Kidney (tissue), 14 donors: ENCODE measurements around the gene CD300E. TPM values are rescaled to one million over a fixed set of nuclear protein-coding genes. Genes with fewer than 3 reads are reported as not detected.

Experiments
- DNase-seq, 5 donors: peaks; one replicate each; pipeline ENCODE4 v3.0.0-alpha.2; 2013 to 2020
- FAIRE-seq: peaks from 2 replicates; lab custom pipeline; 2012; peaks lifted over from hg19 to GRCh38; lab: Jason Lieb, UNC
- H3K27ac ChIP-seq, 2 donors: one replicate each; pipeline ENCODE4 v1.7.0; 2013; ENCODE audit warnings: low read depth in 2 of 2, low read length in 2 of 2, inconsistent platforms in 1 of 2
- H3K27me3 ChIP-seq: one replicate; pipeline ENCODE4 v1.7.1; 2013; ENCODE audit warnings: low read length, inconsistent platforms; ENCODE audit not compliant: control insufficient read depth, insufficient read depth
- H3K36me3 ChIP-seq, 3 donors: one replicate each; pipeline versions ENCODE4 v1.7.0 to v1.7.1; 2013; ENCODE audit warnings: low read length in 3 of 3, control low read depth in 1 of 3, inconsistent platforms in 1 of 3; ENCODE audit not compliant: insufficient read depth in 3 of 3, control insufficient read depth in 2 of 3
- H3K4me1 ChIP-seq, 3 donors: one replicate each; pipeline versions ENCODE4 v1.7.0 to v1.7.1; 2013; ENCODE audit warnings: low read length in 3 of 3, inconsistent platforms in 1 of 3, low read depth in 1 of 3; ENCODE audit not compliant: control insufficient read depth in 2 of 3, insufficient read depth in 2 of 3
- H3K4me3 ChIP-seq, 3 donors: one replicate each; pipeline versions ENCODE4 v1.7.0 to v1.8.1; 2013; ENCODE audit warnings: low read length in 3 of 3, control low read depth in 1 of 3, inconsistent platforms in 1 of 3
- H3K9ac ChIP-seq, 3 donors: one replicate each; pipeline versions ENCODE4 v1.7.0 to v1.7.1; 2013; ENCODE audit warnings: low read length in 3 of 3, control low read depth in 1 of 3, inconsistent platforms in 1 of 3
- H3K9me3 ChIP-seq, 3 donors: one replicate each; pipeline versions ENCODE4 v1.7.0 to v1.7.1; 2013; ENCODE audit warnings: low read length in 3 of 3, control low read depth in 1 of 3, inconsistent platforms in 1 of 3; ENCODE audit not compliant: control insufficient read depth in 2 of 3, insufficient read depth in 1 of 3
- intact Hi-C: fragments of 100-400 bp; cut with DNase I; formaldehyde crosslinking; loops from one replicate; pipeline ENCODE4 v1.11.1; 2022
- polyA plus RNA-seq: library from polyadenylated mRNA; stranded (reverse); fragments of 350-450 nt; fragmentation: Illumina TruSeq; extraction: RNeasy Lipid Tissue Mini Kit (QIAGEN cat#74804); gene quantifications from one replicate; pipeline ENCODE4 v1.2.3, GENCODE V29; 2014; ENCODE audit warnings: low read depth, low replicate concordance; ENCODE audit not compliant: insufficient read depth
- total RNA-seq: library from RNA; stranded (reverse); fragmentation: NEBNext Ultra II Directional; extraction: Animal tissue kit (Norgen Biotek cat#: 25700); gene quantifications from one replicate; pipeline ENCODE4 v1.2.1, GENCODE V29; 2021
- TF ChIP-seq, protein P1 (sequence below): IDR thresholded peaks from 3 replicates; pipeline ENCODE4 v1.5.1; 2012; ENCODE audit warnings: mild to moderate bottlenecking, moderate library complexity, borderline replicate concordance; ENCODE audit not compliant: insufficient read depth; ENCODE audit errors: extremely low read depth
- donor health status: control.
- donor health status: control.
- donor health status: control.
- donor health status: control.
- donor health status: control.
- donor health status: DM: yes; HTN: yes; CAD: no.
- donor health status: Normal renal cell carcinoma (clear cell type).

The CD300E gene
- total and polyA plus RNA-seq, 2 donors from 2014 or later: 0.39 to 2.5 TPM

DNA sequence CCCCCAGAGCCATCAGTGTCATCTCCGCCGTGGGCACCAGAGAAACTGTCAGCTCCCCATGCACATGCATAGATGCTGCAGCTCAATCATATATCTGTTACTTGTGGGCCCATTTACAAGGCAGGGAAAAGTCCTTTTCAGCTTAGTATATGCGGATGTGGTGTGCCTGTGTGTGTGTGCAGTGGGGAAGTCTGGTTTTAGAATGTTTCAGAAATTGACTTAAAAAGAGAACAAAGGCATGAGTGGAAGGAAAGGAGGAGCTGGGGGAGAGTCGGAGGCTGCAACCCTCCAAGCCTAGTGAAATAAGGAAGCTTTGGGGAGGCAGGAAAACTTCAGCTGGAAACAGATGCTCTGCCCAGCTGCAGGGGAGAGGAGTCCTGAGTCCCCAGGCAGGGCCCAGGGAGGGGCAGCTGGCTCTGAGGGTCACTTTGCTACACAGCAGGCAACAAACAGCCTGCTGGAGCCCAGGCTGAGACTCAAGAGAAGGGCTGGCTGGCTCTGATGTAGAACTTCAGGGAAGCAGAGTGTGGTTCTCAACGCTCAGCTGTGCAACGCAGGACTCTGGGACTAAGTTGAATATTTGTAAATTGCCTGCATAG is 20.4 kb downstream of the CD300E start:
- no peak overlapping the region for H3K4me3 ChIP-seq
- no peaks in the 10 kb centered on the region for H3K4me1 ChIP-seq
- no peaks in the 10 kb centered on the region for H3K9me3 ChIP-seq
- no peak for FAIRE-seq
- no peak overlapping the region for H3K27ac ChIP-seq
- TF ChIP-seq, protein P1, sequence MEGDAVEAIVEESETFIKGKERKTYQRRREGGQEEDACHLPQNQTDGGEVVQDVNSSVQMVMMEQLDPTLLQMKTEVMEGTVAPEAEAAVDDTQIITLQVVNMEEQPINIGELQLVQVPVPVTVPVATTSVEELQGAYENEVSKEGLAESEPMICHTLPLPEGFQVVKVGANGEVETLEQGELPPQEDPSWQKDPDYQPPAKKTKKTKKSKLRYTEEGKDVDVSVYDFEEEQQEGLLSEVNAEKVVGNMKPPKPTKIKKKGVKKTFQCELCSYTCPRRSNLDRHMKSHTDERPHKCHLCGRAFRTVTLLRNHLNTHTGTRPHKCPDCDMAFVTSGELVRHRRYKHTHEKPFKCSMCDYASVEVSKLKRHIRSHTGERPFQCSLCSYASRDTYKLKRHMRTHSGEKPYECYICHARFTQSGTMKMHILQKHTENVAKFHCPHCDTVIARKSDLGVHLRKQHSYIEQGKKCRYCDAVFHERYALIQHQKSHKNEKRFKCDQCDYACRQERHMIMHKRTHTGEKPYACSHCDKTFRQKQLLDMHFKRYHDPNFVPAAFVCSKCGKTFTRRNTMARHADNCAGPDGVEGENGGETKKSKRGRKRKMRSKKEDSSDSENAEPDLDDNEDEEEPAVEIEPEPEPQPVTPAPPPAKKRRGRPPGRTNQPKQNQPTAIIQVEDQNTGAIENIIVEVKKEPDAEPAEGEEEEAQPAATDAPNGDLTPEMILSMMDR: no peak
- H3K9ac ChIP-seq: no peak overlapping the region
- H3K36me3 ChIP-seq: no peaks in the 10 kb centered on the region
- intact Hi-C loops: no loop called here
- H3K27me3 ChIP-seq: no peaks in the 10 kb centered on the region
- peak in 1 of 5 donors; percentile 20 for DNase-seq

DNA sequence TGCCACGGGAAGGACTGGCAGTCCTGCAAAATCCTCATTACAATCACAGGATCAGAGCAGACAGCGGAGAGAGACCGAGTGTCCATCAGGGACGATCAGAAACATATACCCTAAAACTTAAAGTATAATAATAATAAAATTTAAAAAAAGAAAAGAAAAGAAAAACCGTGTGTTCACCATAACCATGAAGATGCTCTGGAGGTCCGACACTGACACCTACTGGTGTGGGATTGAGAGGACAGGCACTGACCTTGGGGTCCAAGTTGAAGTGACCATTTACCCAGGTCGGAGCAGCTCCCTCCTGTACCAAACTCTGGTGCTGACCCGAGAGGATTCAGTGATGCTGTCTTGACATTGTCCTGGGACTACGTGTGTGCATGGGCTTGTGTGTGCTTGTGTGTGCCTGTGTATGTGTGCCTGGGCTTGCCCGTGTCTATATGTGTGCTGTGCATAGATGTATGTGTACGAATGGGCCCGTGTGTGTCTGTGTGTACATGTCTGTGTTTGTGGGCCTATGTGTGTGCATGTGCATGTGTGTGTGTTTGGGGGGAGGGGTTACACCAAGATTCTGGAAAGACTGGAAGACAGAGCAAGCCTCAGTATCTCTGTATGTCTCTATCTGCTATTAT is 21.5 kb downstream of the CD300E start:
- FAIRE-seq: no peak

DNA sequence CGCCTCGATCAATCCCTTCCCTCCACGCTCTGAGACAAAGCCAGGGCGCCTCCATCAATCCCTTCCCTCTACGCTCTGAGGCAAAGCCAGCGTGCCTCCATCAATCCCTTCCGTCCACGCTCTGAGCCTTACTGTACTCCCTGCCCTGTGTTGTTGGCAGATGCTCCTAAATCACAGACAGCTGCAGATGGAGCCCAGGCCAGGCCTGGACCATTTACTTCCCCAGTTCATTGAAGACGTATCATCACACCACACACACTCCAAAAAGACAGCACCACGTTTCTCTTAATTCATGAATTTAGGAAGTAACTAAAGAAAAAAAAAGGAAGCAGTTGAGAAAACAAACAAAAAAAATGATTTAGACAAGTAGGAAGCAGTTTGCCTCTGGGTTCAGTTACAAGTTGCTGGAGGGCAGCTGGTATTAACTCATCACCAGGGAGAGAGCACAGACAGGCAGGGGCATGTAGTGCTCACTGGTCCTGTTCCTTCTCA is 24.0 kb downstream of the CD300E start:
- Histone ChIP-seq H3K9me3 (no peaks in the 10 kb centered on the region), H3K27ac (no peak overlapping the region), H3K9ac (no peak overlapping the region), H3K27me3 (no peaks in the 10 kb centered on the region), H3K36me3 (no peaks in the 10 kb centered on the region), H3K4me1 (no peaks in the 10 kb centered on the region), H3K4me3 (no peak overlapping the region)
- TF ChIP-seq, protein P1: no peak
- FAIRE-seq (no peak), DNase-seq (peak in 1 of 5 donors; percentile 16)
- intact Hi-C loops: no loop called here

More for the DNA sequence above, 21.5 kb downstream of the CD300E start:
- no peaks in the 10 kb centered on the region for H3K9me3 ChIP-seq
- TF ChIP-seq, protein P1: peak; percentile 50
- H3K27me3 ChIP-seq: no peaks in the 10 kb centered on the region
- H3K4me3 ChIP-seq: no peak overlapping the region
- no peak overlapping the region for H3K9ac ChIP-seq
- no peaks in the 10 kb centered on the region for H3K4me1 ChIP-seq
- no peak overlapping the region for H3K27ac ChIP-seq
- no peaks in the 10 kb centered on the region for H3K36me3 ChIP-seq
- DNase-seq: peak in 2 of 5 donors; percentile 24 to 47
- intact Hi-C loops: no loop called here
